ENCODE data around the gene TADA2A. TPM values are rescaled to one million over a fixed set of nuclear protein-coding genes. Genes with fewer than 3 reads are reported as not detected.

Gene TADA2A
- total RNA-seq, 2 experiments from 2014 or later, result 6.7 to 8.0 TPM

DNA sequence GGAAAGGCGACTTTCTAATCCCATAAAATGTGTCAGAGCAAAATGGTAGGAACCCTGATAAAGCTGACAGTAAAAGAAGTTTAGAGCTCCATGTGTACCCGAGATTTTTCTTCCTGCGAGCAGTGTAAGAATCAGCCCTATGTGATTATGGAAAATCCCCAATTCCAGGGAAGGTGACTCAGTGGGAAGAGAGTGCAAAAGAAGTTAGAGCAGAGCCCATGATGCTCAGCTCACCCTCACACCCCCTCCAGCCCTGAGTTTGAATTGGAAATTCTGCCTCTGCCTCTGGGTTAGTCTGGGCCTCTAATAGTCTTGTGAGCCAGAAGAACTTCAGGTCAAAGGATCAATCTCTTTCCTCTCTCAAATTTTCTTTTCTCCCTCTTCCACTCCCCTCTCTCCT is 18.4 kb upstream of the TADA2A start:
- POLR2A ChIA-PET, result no interaction called here
- no peaks in the 10 kb centered on the region for H3K27me3 Mint-ChIP-seq
- H3K4me3 Mint-ChIP-seq, result no peak overlapping the region
- H3K27me3 ChIP-seq (ENCODE audit: control insufficient read depth in 1 of 2, insufficient read depth in 2 of 2, low read length in 2 of 2), result no peaks in the 10 kb centered on the region
- peaks cover 14% of the 10 kb centered on the region for H3K4me1 Mint-ChIP-seq (ENCODE audit: low read depth)
- no peaks in the 10 kb centered on the region for H3K9me3 ChIP-seq (ENCODE audit: control insufficient read depth in 1 of 2, insufficient read depth in 1 of 2, low read length in 2 of 2)
- ATAC-seq (ENCODE audit: poor library complexity), result no peak
- H3K27ac Mint-ChIP-seq, result no peak overlapping the region
- no peaks in the 10 kb centered on the region for H3K9me3 Mint-ChIP-seq
- CTCF ChIA-PET, result no interaction called here
- intact Hi-C loops (cut with DNase I, micrococcal nuclease), result no loop called here
- no peak overlapping the region for H3K27ac ChIP-seq (ENCODE audit: low read depth in 1 of 2, low read length in 2 of 2)
- no peak overlapping the region for H3K4me3 ChIP-seq (ENCODE audit: low read length)
- TF ChIP-seq, protein P1, sequence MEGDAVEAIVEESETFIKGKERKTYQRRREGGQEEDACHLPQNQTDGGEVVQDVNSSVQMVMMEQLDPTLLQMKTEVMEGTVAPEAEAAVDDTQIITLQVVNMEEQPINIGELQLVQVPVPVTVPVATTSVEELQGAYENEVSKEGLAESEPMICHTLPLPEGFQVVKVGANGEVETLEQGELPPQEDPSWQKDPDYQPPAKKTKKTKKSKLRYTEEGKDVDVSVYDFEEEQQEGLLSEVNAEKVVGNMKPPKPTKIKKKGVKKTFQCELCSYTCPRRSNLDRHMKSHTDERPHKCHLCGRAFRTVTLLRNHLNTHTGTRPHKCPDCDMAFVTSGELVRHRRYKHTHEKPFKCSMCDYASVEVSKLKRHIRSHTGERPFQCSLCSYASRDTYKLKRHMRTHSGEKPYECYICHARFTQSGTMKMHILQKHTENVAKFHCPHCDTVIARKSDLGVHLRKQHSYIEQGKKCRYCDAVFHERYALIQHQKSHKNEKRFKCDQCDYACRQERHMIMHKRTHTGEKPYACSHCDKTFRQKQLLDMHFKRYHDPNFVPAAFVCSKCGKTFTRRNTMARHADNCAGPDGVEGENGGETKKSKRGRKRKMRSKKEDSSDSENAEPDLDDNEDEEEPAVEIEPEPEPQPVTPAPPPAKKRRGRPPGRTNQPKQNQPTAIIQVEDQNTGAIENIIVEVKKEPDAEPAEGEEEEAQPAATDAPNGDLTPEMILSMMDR (IDR thresholded peaks at IDR 0.05), result no peak
- DNase-seq, result no peak
- no peaks in the 10 kb centered on the region for H3K36me3 ChIP-seq (ENCODE audit: insufficient read depth, low read length)
- no peaks in the 10 kb centered on the region for H3K4me1 ChIP-seq (ENCODE audit: insufficient read depth, low read length)
- no peaks in the 10 kb centered on the region for H3K36me3 Mint-ChIP-seq (ENCODE audit: low read depth)

DNA sequence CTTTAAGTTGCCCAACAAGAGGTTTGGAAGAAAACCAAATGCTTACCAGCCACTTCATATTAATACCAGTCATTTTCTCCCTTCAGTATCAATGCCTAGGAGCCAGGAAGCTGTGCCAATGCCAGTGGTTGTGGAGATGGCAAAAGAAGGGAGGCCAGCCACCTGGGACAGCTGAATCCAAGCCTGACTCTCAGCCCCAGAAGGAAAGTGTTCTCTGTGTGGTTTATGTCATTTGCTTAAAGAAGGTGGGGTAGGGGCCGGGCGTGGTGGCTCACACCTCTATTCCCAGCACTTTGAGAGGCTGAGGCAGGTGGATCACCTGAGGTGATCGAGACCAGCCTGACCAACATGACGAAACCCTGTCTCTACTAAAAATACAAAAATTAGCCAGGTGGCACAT is 17.5 kb upstream of the TADA2A start:
- TF ChIP-seq, protein P1 (IDR thresholded peaks at IDR 0.05), result no peak
- Histone ChIP-seq H3K36me3 (ENCODE audit: insufficient read depth, low read length) (no peaks in the 10 kb centered on the region), H3K27ac (ENCODE audit: low read depth in 1 of 2, low read length in 2 of 2) (no peak overlapping the region), H3K4me1 (ENCODE audit: insufficient read depth, low read length) (no peaks in the 10 kb centered on the region), H3K9me3 (ENCODE audit: control insufficient read depth in 1 of 2, insufficient read depth in 1 of 2, low read length in 2 of 2) (no peaks in the 10 kb centered on the region), H3K27me3 (ENCODE audit: control insufficient read depth in 1 of 2, insufficient read depth in 2 of 2, low read length in 2 of 2) (no peaks in the 10 kb centered on the region), H3K4me3 (ENCODE audit: low read length) (no peak overlapping the region)
- Mint-ChIP-seq H3K9me3 (no peaks in the 10 kb centered on the region), H3K4me1 (ENCODE audit: low read depth) (peaks cover 14% of the 10 kb centered on the region), H3K4me3 (no peak overlapping the region), H3K27ac (no peak overlapping the region), H3K36me3 (ENCODE audit: low read depth) (no peaks in the 10 kb centered on the region), H3K27me3 (no peaks in the 10 kb centered on the region)
- intact Hi-C loops (cut with DNase I, micrococcal nuclease), result no loop called here
- POLR2A ChIA-PET, result no interaction called here
- no peak for DNase-seq
- CTCF ChIA-PET, result no interaction called here
- ATAC-seq (ENCODE audit: poor library complexity), result no peak

DNA sequence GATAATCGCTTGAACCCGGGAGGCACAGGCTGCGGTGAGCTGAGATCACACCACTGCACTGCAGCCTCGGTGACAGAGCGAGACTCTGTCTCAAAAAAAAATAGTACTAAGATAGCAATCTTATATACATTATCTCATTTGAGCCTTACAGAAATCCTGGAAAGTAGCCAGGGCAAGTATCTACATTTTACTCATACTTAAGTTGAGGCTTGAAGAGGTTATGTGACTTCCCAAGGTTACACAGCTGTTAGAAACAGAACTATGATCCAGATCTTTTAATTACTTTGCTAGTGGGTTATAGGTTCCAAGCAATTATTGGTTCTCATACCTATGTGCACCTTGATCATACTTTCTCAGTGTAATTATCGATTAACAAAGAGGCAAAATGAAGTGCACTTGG is 15.5 kb upstream of the TADA2A start:
- Mint-ChIP-seq H3K36me3 (ENCODE audit: low read depth) (no peaks in the 10 kb centered on the region), H3K4me1 (ENCODE audit: low read depth) (peaks cover 14% of the 10 kb centered on the region), H3K4me3 (no peak overlapping the region), H3K27me3 (no peaks in the 10 kb centered on the region), H3K9me3 (no peaks in the 10 kb centered on the region), H3K27ac (no peak overlapping the region)
- POLR2A ChIA-PET, result interaction anchor here (0.7 kb wide), 1 partner anchor 24 kb away, joined by 3 read pairs; no protein-coding TSS in a partner anchor
- Histone ChIP-seq H3K36me3 (ENCODE audit: insufficient read depth, low read length) (no peaks in the 10 kb centered on the region), H3K4me1 (ENCODE audit: insufficient read depth, low read length) (no peaks in the 10 kb centered on the region), H3K27me3 (ENCODE audit: control insufficient read depth in 1 of 2, insufficient read depth in 2 of 2, low read length in 2 of 2) (no peaks in the 10 kb centered on the region), H3K27ac (ENCODE audit: low read depth in 1 of 2, low read length in 2 of 2) (no peak overlapping the region), H3K9me3 (ENCODE audit: control insufficient read depth in 1 of 2, insufficient read depth in 1 of 2, low read length in 2 of 2) (no peaks in the 10 kb centered on the region), H3K4me3 (ENCODE audit: low read length) (no peak overlapping the region)
- TF ChIP-seq, protein P1 (IDR thresholded peaks at IDR 0.05), result no peak
- CTCF ChIA-PET, result interaction anchor here (0.8 to 0.9 kb wide), 2 partner anchors 12 to 18 kb away, joined by 3 read pairs; no protein-coding TSS in a partner anchor
- no peak for ATAC-seq (ENCODE audit: poor library complexity)
- intact Hi-C loops (cut with DNase I, micrococcal nuclease), result no loop called here
- no peak for DNase-seq
